HG03103 (cell line): Measurements from ENCODE around the gene ZFAND2A.
A peak's percentile ranks its signal among the peaks of the same experiment; 100 is the strongest.

ENCODE experiments used
- ATAC-seq: cut with Tn5 transposase; IDR thresholded peaks from one replicate; pipeline ENCODE4 v1.9.1; 2021; ENCODE audit warnings: low read depth; ENCODE audit not compliant: unreplicated experiment

The ZFAND2A gene

DNA sequence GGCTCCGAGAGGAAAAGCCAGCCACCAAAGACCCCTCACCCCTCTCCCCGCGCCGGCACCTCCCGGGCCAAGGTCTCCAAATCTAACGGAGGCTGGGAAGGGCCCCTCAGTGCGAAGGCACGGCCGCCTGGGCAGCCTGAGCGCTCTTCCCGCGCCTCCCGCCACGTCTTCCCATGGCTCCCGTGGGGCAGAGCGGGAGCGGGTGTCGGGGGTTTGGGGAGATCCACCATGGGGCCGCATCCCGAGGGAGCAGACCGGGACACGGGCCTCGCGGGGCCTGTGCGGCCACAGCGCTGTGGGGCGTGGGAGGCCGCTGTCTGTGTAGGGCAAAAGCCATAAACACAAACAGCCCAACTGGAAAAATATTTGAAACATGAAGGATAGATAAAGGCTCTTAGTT lies 49.6 kb downstream of the ZFAND2A start:
- no peak for ATAC-seq

DNA sequence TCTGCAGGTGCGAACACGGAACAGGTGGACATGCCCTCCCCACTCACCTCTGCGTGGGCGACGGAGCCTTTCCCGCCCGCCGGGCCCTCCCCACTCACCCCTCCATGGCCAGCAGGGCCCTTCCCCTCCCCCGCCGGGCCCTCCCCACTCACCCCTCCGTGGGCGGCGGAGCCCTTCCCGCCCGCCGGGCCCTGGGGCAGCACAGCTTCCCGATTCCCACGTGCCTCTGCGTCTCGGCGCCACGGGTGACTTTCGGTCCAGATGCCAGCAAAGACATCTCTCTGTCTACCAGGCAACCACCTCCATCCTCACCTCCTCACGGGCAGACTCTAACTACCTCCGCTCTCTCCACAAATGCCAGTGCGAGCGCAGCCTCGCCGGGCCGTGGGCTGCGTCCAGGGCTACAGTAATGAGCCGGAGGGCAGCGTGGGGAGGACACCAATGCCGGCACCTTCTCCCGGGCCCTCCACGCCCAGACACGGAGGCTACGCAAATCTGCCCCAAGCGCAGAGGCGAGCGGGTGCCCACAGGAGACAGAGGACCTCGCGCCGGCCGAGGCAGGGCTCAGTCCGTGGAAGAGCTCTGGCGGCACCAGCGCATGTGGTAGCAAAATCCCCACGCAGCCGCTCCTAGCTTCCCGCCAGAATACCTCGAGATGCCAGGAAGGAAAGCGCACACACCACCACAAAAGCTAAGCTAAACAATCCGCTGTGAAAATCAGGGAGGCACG lies 50.2 kb downstream of the ZFAND2A start:
- no peak for ATAC-seq

DNA sequence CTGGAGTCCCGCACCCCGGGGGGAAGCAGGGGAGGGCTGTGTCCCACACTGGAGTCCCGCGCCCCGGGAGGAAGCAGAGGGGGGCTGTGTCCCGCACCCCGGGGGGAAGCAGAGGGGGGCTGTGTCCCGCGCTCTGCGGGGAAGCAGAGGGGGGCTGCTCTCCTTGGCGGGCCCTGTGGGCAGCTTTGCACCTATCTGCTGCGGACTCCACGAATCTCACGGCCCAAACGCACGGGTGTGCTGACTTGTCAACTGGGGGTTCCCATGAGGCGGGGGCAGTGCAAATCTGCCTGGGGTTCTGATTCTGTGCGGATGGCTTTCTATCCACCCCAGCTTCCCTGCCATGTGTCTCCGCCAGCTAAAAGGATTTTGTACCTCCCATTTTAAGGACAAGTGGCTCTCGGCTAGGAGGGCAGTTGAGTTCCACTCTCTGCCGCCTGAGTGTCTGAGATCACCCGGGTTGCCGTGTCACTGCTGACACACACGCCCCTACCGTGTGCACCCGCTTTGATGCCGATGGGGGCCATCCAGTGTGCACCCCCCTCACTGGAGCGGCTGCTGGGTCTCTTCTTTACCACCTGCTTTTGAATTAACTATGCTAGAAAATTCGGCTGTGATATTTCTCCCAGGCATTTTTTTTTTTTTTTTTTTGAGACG lies 51.6 kb downstream of the ZFAND2A start:
- ATAC-seq = no peak

DNA sequence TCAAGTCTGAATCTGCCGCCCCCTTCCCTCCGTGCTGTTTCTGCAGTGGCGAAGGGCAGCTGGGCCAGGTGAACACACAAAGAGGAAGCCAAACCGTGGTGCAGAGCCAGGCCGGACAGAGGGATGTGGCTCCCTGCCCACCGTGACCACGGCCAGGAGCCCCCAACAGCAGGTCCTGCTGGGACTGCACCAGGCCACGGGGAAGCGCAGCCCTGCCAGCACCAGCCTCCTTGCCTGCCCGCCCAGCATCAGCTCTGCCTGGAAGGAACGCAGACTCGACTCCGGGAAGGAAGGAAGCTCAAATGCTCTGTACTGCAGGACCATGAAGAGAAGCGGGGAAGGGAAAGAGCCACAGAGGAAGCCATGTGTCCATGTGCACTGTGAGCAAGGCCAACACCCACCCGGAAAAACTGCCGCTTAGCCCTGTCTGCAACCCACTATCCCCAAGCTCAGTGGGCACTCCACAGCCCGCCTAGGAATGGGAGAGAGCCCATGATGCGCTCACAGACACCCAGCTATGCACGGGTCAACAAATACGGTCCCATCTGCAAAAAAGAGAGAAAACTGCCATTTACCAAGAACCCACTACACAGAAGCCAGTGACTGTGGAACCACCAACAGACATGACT lies 53.1 kb downstream of the ZFAND2A start:
- ATAC-seq = no peak

DNA sequence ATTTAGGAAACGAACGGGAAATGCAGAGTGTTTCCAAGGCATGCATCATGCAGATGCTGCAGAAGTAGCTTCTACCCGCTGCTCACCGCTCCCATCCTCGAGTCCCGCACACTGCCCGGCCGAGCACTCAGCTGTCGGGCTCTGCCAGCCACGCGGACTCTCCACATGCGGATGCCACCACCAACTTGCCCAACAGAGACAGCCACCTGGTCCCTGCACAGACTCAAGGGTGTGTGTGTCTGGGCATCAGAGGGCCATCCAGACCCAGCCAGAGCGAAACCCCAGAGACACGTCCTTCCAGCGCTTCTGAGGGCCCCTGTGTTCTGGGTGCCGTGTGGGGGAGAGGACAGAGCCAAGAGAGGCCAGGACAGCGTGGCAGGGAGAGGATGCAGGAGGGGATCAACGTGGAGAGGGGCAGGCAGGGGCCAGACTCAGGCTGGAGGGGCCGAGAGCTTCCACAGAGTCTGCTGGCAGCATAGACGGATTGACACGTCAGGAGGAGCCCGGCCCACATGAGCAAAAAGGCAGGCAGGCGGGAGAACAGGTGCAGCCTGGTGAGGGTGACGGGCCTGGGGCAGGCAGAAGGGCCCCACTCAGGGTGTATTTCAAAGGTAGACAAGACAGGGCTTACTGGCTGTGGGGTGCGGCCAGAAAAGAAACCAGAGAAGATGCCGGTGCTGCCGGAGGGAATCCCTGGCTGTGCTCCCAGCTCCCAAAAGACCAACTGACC lies 53.8 kb downstream of the ZFAND2A start:
- ATAC-seq = no peak

DNA sequence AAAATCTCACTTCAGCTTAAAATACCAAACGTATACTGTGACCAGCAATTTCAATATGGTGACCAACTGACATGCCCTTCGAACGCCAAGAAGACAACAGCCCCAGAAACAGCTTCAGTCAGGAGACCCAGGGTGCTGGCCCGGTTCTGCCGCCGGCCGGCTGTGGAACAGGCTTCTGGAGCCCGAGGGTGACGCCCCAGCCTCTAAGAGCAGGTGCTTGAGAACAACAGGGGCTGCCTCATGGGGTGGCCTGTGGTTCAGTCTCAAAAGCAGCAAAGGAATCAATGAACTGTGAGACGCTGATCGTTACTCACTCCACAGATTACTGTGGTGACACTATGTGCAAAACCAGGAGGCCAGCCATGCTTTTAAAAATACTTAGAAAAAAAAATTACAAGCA lies 54.8 kb downstream of the ZFAND2A start:
- ATAC-seq = no peak

DNA sequence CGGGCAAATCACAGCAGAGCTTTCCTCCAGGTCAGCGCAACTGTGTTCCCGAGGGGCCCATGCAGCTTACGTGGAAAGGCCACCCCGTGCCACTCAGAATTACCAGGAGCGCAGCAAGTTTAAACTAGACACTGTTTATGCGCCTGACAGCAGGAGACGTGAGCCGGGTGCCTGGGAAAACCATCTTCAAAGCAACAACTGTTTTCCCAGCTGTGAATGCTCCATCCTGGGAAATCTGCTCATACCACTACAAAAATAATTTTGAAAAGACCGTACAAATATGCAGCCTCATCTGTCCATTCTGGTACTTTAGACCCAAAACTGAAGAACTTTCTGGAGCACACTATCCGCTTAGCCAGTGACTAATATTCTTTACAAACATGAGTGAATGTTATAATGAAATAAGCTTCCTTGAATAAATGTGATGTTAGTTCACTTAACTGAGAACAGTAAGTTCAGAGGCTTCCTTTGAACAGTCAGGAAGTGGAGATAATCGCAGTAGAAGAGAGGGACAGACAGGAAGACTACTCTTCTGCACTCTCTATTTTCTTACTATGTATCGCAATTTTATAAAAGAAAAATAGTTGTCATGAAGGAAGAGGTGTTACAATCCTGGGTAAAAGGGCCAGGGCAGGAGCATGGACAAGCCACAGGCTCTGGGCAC lies 55.3 kb downstream of the ZFAND2A start:
- no peak for ATAC-seq

DNA sequence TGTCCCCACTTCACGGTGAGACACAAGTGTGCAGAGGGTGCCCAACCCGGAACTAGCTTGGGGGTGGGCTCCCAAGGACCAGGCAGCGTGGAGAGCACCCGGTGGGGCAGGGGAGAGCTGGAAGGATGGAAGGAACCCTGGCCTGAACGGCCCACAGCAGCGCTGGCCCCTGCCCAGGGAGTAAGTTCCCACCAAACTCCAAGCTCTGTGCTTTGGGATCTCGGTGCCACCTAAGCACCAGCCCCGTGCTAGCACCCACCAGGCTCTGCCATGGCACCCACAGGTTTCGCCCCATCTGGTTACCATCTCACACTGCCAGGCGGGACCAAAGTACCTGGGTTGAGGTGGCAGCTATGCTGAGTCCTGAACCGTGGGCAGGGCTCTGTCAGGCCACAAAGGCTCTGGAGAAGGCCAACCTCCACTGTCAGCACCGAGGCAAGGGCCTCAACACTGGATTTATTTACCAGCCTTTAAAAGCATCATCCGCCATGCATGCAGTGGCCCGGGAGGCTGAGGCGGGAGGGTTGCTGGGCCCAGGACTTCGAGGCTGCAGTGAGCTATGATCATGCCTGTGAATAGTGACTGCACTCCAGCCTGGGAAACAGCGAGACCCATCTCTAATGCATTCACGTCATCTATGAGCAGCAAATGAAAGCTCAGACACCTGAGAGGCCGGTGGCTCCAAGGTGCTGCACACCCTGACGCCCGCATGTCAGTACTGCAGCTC lies 56.0 kb downstream of the ZFAND2A start:
- no peak for ATAC-seq

DNA sequence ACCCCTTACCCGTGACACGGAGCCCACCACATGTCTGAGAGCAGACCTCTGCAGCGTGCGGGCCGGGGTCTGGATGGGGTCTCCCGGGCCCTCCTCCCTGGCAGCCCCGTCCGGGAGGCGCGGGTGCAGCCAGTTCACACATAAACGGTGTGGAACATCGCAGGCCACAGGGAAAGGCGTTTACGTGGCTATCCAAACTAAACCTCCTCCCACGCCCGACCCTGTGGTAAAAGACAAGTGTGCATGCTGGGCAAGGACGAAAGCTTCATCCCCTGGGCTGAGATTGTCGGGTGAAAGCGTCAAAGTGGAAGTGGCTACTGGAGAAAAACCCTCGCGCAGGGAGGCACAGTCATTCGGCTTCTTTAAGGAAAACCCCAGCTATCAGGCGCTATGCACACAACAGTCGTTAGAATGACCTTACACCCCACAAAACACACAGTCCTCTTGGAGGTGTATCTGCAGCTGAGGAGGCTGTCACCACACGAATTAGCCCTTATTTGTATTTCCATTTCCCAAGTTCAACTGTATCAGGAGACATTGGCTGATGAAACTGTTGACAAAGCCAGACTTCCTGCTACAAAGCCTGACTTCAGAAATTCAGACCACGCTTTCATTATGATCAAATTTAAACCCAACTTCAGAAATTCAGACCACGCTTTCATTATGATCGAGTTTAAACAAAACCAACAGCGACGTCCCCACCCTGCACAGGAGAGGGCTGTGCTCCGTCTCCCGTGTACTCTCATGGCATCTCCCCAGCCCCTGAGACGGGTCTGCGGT lies 56.8 kb downstream of the ZFAND2A start:
- peak; percentile 42 for ATAC-seq
